Neural progenitor cell (in vitro differentiated cells): ENCODE measurements around the gene SREBF2. TPM values are rescaled to one million over a fixed set of nuclear protein-coding genes. Genes with fewer than 3 reads are reported as not detected.

ENCODE experiments used
- DNase-seq: peaks from one replicate; pipeline ENCODE4 v3.0.0-alpha.2; 2016; ENCODE audit warnings: low spot score
- H2AFZ ChIP-seq: fragments of 200-600 bp; sonication (generic); replicated peaks from 2 replicates; pipeline ENCODE4 v1.6.1; 2016; ENCODE audit warnings: antibody characterized with exemption
- H3F3A ChIP-seq: fragments of 200-600 bp; sonication (generic); 2 replicates; pipeline ENCODE4 v1.6.1; 2016; ENCODE audit warnings: antibody characterized with exemption, low read depth
- H3K27ac ChIP-seq: fragments of 200-600 bp; sonication (generic); 2 replicates; pipeline ENCODE4 v1.5.1; 2016; ENCODE audit warnings: mild to moderate bottlenecking
- H3K27me3 ChIP-seq: fragments of 200-600 bp; sonication (generic); 2 replicates; pipeline ENCODE4 v1.6.1; 2016; ENCODE audit warnings: mild to moderate bottlenecking, moderate library complexity
- H3K36me3 ChIP-seq: fragments of 200-600 bp; sonication (generic); 2 replicates; pipeline ENCODE4 v1.5.1; 2016
- H3K4me1 ChIP-seq: fragments of 200-600 bp; sonication (generic); 2 replicates; pipeline ENCODE4 v1.6.1; 2016; ENCODE audit warnings: mixed run types
- H3K4me2 ChIP-seq: fragments of 200-600 bp; sonication (generic); 2 replicates; pipeline ENCODE4 v1.6.1; 2016
- H3K4me3 ChIP-seq: fragments of 200-600 bp; sonication (generic); 2 replicates; pipeline ENCODE4 v1.5.1; 2016
- H3K79me2 ChIP-seq: fragments of 200-600 bp; sonication (generic); 2 replicates; pipeline ENCODE4 v1.6.1; 2016; ENCODE audit warnings: low read depth
- H3K9ac ChIP-seq: fragments of 200-600 bp; sonication (generic); 2 replicates; pipeline ENCODE4 v1.6.1; 2016
- H3K9me3 ChIP-seq: fragments of 200-600 bp; sonication (generic); 2 replicates; pipeline ENCODE4 v1.5.1; 2016; ENCODE audit warnings: low read depth
- H4K20me1 ChIP-seq: fragments of 200-600 bp; sonication (generic); 2 replicates; pipeline ENCODE4 v1.6.1; 2016; ENCODE audit warnings: low read depth
- H3K27ac Mint-ChIP-seq: 3 replicates; pipeline ENCODE4 v1.8.0; 2021; ENCODE audit warnings: mixed read lengths
- H3K27me3 Mint-ChIP-seq: 2 replicates; pipeline ENCODE4 v1.8.0; 2022; ENCODE audit warnings: low read depth, mild to moderate bottlenecking, inconsistent platforms, moderate library complexity, mixed read lengths; ENCODE audit not compliant: insufficient read depth
- H3K36me3 Mint-ChIP-seq: 3 replicates; pipeline ENCODE4 v1.8.0; 2021; ENCODE audit warnings: mixed read lengths
- H3K4me1 Mint-ChIP-seq: 3 replicates; pipeline ENCODE4 v1.8.0; 2021; ENCODE audit warnings: mixed read lengths
- H3K4me3 Mint-ChIP-seq: 3 replicates; pipeline ENCODE4 v1.8.0; 2021; ENCODE audit warnings: mild to moderate bottlenecking, moderate library complexity, mixed read lengths
- H3K9me3 Mint-ChIP-seq: 3 replicates; pipeline ENCODE4 v1.8.0; 2020; ENCODE audit warnings: mixed read lengths
- CTCF ChIP-seq: fragments of 200-600 bp; sonication (generic); IDR thresholded peaks from 2 replicates; pipeline ENCODE4 v1.5.1; 2017; ENCODE audit warnings: antibody characterized with exemption, mild to moderate bottlenecking
- EZH2 ChIP-seq: fragments of 200-600 bp; sonication (generic); IDR thresholded peaks from 2 replicates; pipeline ENCODE4 v1.6.1; 2017; ENCODE audit warnings: antibody characterized with exemption, mild to moderate bottlenecking, moderate library complexity
- EZH2phosphoT487 ChIP-seq: fragments of 200-600 bp; sonication (generic); IDR thresholded peaks from 2 replicates; pipeline ENCODE4 v1.6.1; 2017; ENCODE audit warnings: antibody characterized with exemption
- total RNA-seq: library from RNA; depleted of rRNA; stranded (reverse); fragments of >200 nt; gene quantifications from 2 replicates; pipeline ENCODE4 v1.2.3, GENCODE V29; 2015; ENCODE audit warnings: low replicate concordance

SREBF2 gene
- total RNA-seq, 1 donor from 2014 or later = 64.0 TPM

- Histone ChIP-seq H3K27me3 (no peaks in the 10 kb centered on the region), H3K4me1 (peaks cover 29% of the 10 kb centered on the region), H3K36me3 (no peaks in the 10 kb centered on the region), H2AFZ (no peak overlapping the region), H3K4me2 (peak overlapping the region; percentile 51), H3F3A (peaks cover 34% of the 10 kb centered on the region), H3K9ac (no peak overlapping the region), H3K79me2 (peaks cover 100% of the 10 kb centered on the region), H3K27ac (peak overlapping the region; percentile 84), H3K4me3 (no peak overlapping the region), H4K20me1 (peaks cover 95% of the 10 kb centered on the region), H3K9me3 (no peaks in the 10 kb centered on the region)
- Mint-ChIP-seq H3K4me1 (peaks cover 37% of the 10 kb centered on the region), H3K4me3 (peak overlapping the region; percentile 0), H3K27ac (peak overlapping the region; percentile 47), H3K27me3 (peaks cover 2% of the 10 kb centered on the region), H3K9me3 (no peaks in the 10 kb centered on the region), H3K36me3 (peaks cover 36% of the 10 kb centered on the region)
- TF ChIP-seq EZH2phosphoT487 = no peak
- no peak for TF ChIP-seq CTCF
- TF ChIP-seq EZH2 = no peak
- peak; percentile 27 for DNase-seq
These were observed 12.7 kb downstream of the SREBF2 start for GRCh38 chr22:41845380-41846267.

GRCh38 chr22:41846268-41846987, 13.5 kb downstream of the SREBF2 start:
- no peak for DNase-seq
- TF ChIP-seq EZH2 (no peak), CTCF (no peak), EZH2phosphoT487 (no peak)
- Mint-ChIP-seq H3K36me3 (peaks cover 31% of the 10 kb centered on the region), H3K4me3 (no peak overlapping the region), H3K4me1 (peaks cover 36% of the 10 kb centered on the region), H3K27ac (peak overlapping the region; percentile 47), H3K27me3 (peaks cover 2% of the 10 kb centered on the region), H3K9me3 (no peaks in the 10 kb centered on the region)
- H3K4me1 ChIP-seq = peaks cover 29% of the 10 kb centered on the region
- no peak overlapping the region for H2AFZ ChIP-seq
- H4K20me1 ChIP-seq = peaks cover 95% of the 10 kb centered on the region
- peaks cover 30% of the 10 kb centered on the region for H3F3A ChIP-seq
- H3K4me3 ChIP-seq = no peak overlapping the region
- H3K4me2 ChIP-seq = peak overlapping the region; percentile 51
- no peaks in the 10 kb centered on the region for H3K27me3 ChIP-seq
- H3K79me2 ChIP-seq = peaks cover 100% of the 10 kb centered on the region
- peak overlapping the region; percentile 84 for H3K27ac ChIP-seq
- H3K36me3 ChIP-seq = no peaks in the 10 kb centered on the region
- no peak overlapping the region for H3K9ac ChIP-seq
- no peaks in the 10 kb centered on the region for H3K9me3 ChIP-seq

GRCh38 chr22:41847300-41847699, 14.4 kb downstream of the SREBF2 start:
- Mint-ChIP-seq H3K36me3 (peaks cover 29% of the 10 kb centered on the region), H3K4me3 (no peak overlapping the region), H3K9me3 (no peaks in the 10 kb centered on the region), H3K4me1 (peaks cover 36% of the 10 kb centered on the region), H3K27ac (peak overlapping the region; percentile 0), H3K27me3 (peaks cover 2% of the 10 kb centered on the region)
- Histone ChIP-seq H2AFZ (no peak overlapping the region), H4K20me1 (peaks cover 95% of the 10 kb centered on the region), H3K27ac (no peak overlapping the region), H3K79me2 (peaks cover 100% of the 10 kb centered on the region), H3F3A (peaks cover 30% of the 10 kb centered on the region), H3K4me3 (no peak overlapping the region), H3K4me1 (peaks cover 29% of the 10 kb centered on the region), H3K9ac (no peak overlapping the region), H3K36me3 (no peaks in the 10 kb centered on the region), H3K27me3 (no peaks in the 10 kb centered on the region), H3K4me2 (peak overlapping the region; percentile 51), H3K9me3 (no peaks in the 10 kb centered on the region)
- TF ChIP-seq EZH2phosphoT487 (no peak), CTCF (no peak), EZH2 (no peak)
- no peak for DNase-seq
